RWPE2 (cell line): Measurements from ENCODE around the gene LCN2.

Source experiments
- ATAC-seq: fragments of 200-7000 bp; cut with Tn5 transposase; 3 replicates; pipeline ENCODE4 v1.9.1; 2021; ENCODE audit warnings: low read depth
- DNase-seq: peaks from one replicate; pipeline ENCODE4 v3.0.0-alpha.2; 2020; ENCODE audit warnings: low spot score
- H3K27ac ChIP-seq: fragments of 450-650 bp; 2 replicates; pipeline ENCODE4 v1.5.1; 2017; ENCODE audit warnings: mild to moderate bottlenecking; ENCODE audit not compliant: poor library complexity, severe bottlenecking
- H3K27me3 ChIP-seq: fragments of 250-450 bp; sonication (Bioruptor Pico); 2 replicates; pipeline ENCODE4 v1.5.1; 2021; ENCODE audit warnings: mild to moderate bottlenecking, moderate library complexity; ENCODE audit not compliant: insufficient read depth, poor library complexity, severe bottlenecking
- H3K36me3 ChIP-seq: fragments of 250-450 bp; sonication (Bioruptor Pico); 2 replicates; pipeline ENCODE4 v1.5.1; 2020; ENCODE audit warnings: low read depth, mild to moderate bottlenecking, moderate library complexity
- H3K4me1 ChIP-seq: fragments of 250-450 bp; sonication (Bioruptor Pico); 2 replicates; pipeline ENCODE4 v1.5.1; 2021; ENCODE audit warnings: mild to moderate bottlenecking, moderate library complexity; ENCODE audit not compliant: insufficient read depth, poor library complexity, severe bottlenecking
- H3K4me3 ChIP-seq: fragments of 250-450 bp; sonication (Bioruptor Pico); 2 replicates; pipeline ENCODE4 v1.5.1; 2021; ENCODE audit warnings: mild to moderate bottlenecking, moderate library complexity; ENCODE audit not compliant: severe bottlenecking
- H3K9me3 ChIP-seq: fragments of 250-450 bp; sonication (Bioruptor Pico); 2 replicates; pipeline ENCODE4 v1.5.1; 2021; ENCODE audit warnings: mild to moderate bottlenecking, moderate library complexity; ENCODE audit not compliant: severe bottlenecking
- CTCF ChIP-seq: fragments of 450-650 bp; IDR thresholded peaks from one replicate; pipeline ENCODE4 v1.5.1; 2017; ENCODE audit warnings: mild to moderate bottlenecking, moderate library complexity; ENCODE audit not compliant: poor library complexity, severe bottlenecking

The LCN2 gene

GRCh38 chr9:128136816-128137793, 12.1 kb upstream of the LCN2 start:
- ATAC-seq, result peak; percentile 85
- H3K27ac ChIP-seq, result peak overlapping the region; percentile 8
- DNase-seq, result peak; percentile 42
- no peaks in the 10 kb centered on the region for H3K9me3 ChIP-seq
- peaks cover 7% of the 10 kb centered on the region for H3K4me1 ChIP-seq
- no peaks in the 10 kb centered on the region for H3K36me3 ChIP-seq
- no peak for TF ChIP-seq CTCF
- no peaks in the 10 kb centered on the region for H3K27me3 ChIP-seq
- no peak overlapping the region for H3K4me3 ChIP-seq

GRCh38 chr9:128138001-128138400, 11.3 kb upstream of the LCN2 start:
- Histone ChIP-seq H3K4me3 (no peak overlapping the region), H3K36me3 (no peaks in the 10 kb centered on the region), H3K4me1 (peaks cover 7% of the 10 kb centered on the region), H3K27me3 (no peaks in the 10 kb centered on the region), H3K27ac (no peak overlapping the region), H3K9me3 (no peaks in the 10 kb centered on the region)
- ATAC-seq, result no peak
- DNase-seq, result peak; percentile 30
- TF ChIP-seq CTCF, result no peak

- Histone ChIP-seq H3K27ac (no peak overlapping the region), H3K9me3 (no peaks in the 10 kb centered on the region), H3K4me3 (no peak overlapping the region), H3K4me1 (peaks cover 15% of the 10 kb centered on the region), H3K27me3 (no peaks in the 10 kb centered on the region), H3K36me3 (no peaks in the 10 kb centered on the region)
- ATAC-seq (no peak), DNase-seq (peak; percentile 8)
- no peak for TF ChIP-seq CTCF
These were observed 9.6 kb upstream of the LCN2 start for GRCh38 chr9:128139621-128140020.

GRCh38 chr9:128141604-128142003, 7.6 kb upstream of the LCN2 start:
- DNase-seq (peak; percentile 6), ATAC-seq (no peak)
- no peaks in the 10 kb centered on the region for H3K36me3 ChIP-seq
- H3K4me1 ChIP-seq, result peaks cover 20% of the 10 kb centered on the region
- no peak overlapping the region for H3K4me3 ChIP-seq
- H3K9me3 ChIP-seq, result no peaks in the 10 kb centered on the region
- no peaks in the 10 kb centered on the region for H3K27me3 ChIP-seq
- no peak overlapping the region for H3K27ac ChIP-seq
- TF ChIP-seq CTCF, result no peak

GRCh38 chr9:128142061-128142460, 7.2 kb upstream of the LCN2 start:
- Histone ChIP-seq H3K4me1 (peaks cover 20% of the 10 kb centered on the region), H3K36me3 (no peaks in the 10 kb centered on the region), H3K27ac (no peak overlapping the region), H3K4me3 (no peak overlapping the region), H3K27me3 (no peaks in the 10 kb centered on the region), H3K9me3 (no peaks in the 10 kb centered on the region)
- ATAC-seq (no peak), DNase-seq (peak; percentile 23)
- no peak for TF ChIP-seq CTCF
